H1 (cell line): ENCODE data around the gene CMSS1. TPM values are rescaled to one million over a fixed set of nuclear protein-coding genes. Genes with fewer than 3 reads are reported as not detected.

Source experiments
- POLR2A ChIP-seq, 2 experiments: IDR thresholded peaks; 1 replicate in 1 of 2; 2 replicates in 1 of 2; pipeline ENCODE4 v1.6.1; 2011; ENCODE audit warnings: low read depth in 2 of 2, low read length in 2 of 2, mild to moderate bottlenecking in 2 of 2; ENCODE audit errors: control extremely low read depth in 1 of 2
- polyA plus RNA-seq, 7 experiments: library from polyadenylated mRNA; depleted of rRNA in 3 of 7; stranded (reverse) in 5 of 7; unstranded in 2 of 7; fragments of >200 nt in 5 of 7; fragments of 200-250 nt in 2 of 7; gene quantifications; 1 replicate in 5 of 7; 2 replicates in 1 of 7; 4 replicates in 1 of 7; pipeline versions ENCODE4 v1.2.1 to v1.2.3, GENCODE V29; 2011 to 2013; ENCODE audit warnings: missing spikeins in 2 of 7, mixed read lengths in 2 of 7
- total RNA-seq: library from RNA; stranded (reverse); fragmentation: NEBNext Ultra II Directional; extraction: Animal tissue kit (Norgen Biotek cat#: 25700); gene quantifications from 2 replicates; pipeline ENCODE4 v1.2.1, GENCODE V29; 2021

CMSS1 gene
- total and polyA plus RNA-seq, 2 of the 8 experiments (the other 6 are each of a cell fraction or from before 2014, with no cell fraction given): 15.2 to 75.1 TPM

GRCh38 chr3:100209169-100209568 lies 391.5 kb downstream of the CMSS1 start (continued):
- no peak for TF ChIP-seq POLR2A (IDR thresholded peaks at IDR 0.05; ENCODE audit: control extremely low read depth in 1 of 2, low read depth in 2 of 2, low read length in 2 of 2)
